DMS 273 (cell line): ENCODE measurements around the gene WDR93.
A peak's percentile ranks its signal among the peaks of the same experiment; 100 is the strongest.

Source experiments
- DNase-seq: peaks from one replicate; lab custom pipeline; 2025; ENCODE audit not compliant: unreplicated experiment; lab: John Stamatoyannopoulos, UW

Gene WDR93

DNA sequence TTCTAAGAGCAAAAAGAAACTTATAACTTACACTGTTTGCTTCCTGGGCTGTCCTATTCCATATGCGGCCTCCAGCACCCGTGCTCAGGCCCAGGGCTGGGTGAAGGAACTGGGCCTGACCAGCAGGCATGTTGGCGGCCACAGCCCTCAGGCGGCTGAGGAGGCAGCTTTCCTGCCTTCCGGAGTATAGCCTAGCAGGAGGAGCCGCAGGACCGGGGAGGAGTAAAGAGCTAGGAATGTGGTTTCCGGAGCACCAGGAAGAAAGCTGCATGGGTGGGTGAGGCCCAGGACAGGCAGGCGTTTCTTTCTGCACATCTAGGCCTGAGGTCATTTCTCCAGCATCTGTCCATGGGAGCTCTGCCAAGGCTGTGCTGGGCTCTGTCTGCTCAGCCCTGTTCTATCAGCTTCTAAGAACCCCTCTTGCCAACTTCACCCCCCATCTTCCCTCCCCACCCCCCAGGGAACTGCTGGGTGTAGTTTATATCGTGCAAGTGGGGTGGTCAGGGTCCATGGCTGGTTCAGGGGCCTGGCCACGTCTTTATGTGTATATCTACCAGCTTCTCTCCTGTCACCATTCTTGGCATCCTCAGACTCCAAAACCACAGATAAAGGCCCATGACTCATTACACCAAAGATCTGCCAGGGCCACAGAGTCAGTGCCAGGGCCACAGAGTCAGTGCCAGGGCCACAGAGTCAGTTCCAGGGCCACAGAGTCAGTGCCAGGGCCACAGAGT, 27.6 kb upstream of the WDR93 start:
- DNase-seq, result peak; percentile 78

DNA sequence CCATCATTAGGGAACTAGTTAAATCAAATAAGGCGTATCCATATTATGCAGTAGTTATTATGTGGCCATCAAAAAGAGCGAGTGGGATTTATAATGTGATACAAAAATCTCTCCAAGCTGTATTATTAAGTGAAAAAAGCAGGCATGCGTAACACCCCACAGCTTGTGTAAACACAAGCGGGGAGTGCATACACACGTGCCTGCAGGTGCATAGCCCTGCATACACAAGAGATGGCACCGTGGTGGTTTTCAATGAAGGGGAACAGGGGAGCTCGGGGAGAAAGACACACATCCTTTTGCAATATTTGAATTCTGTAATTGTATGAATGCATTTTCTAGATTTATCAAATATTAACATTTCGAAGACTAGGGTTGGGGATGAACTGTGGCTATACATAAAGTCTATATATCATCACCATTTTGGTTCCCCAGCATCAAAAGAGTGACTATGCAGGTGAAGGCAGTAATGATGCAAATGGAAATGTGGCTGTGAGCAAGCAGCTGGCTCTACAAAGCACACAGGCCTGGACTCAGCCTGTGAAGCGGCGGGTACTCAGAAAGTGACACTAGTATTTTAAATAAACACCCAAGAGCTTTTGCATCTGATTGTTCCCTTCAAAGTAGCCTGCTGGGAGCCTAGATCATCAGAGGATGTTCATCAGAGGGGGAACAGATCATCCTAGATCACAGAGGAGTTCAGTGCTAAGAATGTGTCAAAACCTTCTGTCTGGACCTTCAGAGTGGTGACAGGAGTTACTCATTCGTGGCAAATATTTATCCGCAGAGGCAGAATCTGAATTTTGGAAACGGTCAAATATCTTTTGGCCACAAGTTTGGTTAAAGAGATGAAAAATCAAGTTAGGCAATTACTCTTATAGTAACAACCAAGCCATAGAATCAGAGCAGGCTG, 25.9 kb upstream of the WDR93 start:
- peak; percentile 12 for DNase-seq

DNA sequence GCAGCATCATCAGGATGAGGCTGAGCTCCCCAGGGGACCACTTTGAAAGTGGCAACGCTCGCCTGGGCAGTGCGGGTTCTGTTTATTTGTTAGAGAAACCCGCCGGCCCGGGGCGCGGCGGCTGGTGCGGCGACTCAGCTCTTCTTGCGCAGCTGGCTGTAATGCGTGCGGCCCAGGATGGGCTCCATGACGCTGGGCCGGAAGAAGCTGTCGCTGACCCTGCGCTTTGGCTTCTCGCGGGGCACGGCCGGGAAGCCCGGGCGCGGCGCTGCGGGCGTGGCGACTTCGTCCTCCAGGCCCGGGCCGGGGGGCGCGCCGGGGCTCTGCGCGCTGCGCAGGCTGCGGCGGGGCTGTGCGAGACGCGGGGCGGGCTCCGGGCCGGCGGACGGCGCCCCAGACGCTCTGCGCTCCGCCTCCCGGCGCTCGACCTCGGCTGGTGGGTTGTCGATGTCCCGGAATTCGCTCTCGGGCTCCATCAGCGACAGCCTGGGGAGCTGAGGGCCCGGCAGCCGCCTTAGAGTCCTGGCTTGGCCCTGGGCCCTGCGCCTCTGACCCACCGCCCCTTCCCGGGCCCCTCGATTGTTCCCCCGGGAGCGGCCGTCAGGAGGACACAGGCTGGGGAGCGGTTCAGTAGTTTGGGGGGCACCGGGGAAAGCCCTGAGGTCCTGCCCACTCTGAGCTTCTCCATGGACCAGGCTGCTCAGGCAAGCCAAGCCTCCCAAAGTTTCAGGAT, 25.0 kb upstream of the WDR93 start:
- DNase-seq, result peak; percentile 69

DNA sequence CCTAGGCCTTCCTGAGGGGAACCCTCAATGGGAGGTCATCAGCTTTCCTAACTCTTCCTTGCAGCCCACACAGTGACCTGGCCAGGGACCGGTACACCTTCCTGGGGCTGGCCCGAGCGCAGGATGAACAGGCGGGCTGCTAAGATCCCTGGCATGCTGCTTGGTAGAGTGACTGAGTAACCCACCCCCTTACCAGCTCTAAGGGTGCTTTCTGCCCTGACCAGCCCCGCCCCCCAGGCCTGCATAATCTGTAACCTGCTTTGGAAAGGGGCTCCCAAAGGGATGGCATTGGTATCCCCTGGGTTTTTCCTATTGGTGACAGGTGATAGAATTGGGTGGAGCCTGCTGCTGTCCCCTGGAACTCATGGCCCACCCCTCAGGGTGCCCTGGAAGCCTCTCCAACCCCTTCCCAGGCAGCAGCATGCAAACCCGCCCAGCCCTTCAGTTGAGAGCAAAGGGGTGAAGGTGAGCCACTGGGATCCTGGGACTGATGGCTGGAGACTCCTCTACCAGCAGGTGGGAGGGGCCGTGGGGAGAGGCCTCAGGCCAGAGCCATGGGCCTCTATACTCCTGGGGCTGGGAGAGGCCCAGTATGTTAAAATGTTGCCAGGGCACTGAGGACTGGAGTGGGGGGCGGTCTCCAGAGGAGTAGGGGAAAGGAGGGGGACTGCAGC, 24.3 kb upstream of the WDR93 start:
- no peak for DNase-seq

DNA sequence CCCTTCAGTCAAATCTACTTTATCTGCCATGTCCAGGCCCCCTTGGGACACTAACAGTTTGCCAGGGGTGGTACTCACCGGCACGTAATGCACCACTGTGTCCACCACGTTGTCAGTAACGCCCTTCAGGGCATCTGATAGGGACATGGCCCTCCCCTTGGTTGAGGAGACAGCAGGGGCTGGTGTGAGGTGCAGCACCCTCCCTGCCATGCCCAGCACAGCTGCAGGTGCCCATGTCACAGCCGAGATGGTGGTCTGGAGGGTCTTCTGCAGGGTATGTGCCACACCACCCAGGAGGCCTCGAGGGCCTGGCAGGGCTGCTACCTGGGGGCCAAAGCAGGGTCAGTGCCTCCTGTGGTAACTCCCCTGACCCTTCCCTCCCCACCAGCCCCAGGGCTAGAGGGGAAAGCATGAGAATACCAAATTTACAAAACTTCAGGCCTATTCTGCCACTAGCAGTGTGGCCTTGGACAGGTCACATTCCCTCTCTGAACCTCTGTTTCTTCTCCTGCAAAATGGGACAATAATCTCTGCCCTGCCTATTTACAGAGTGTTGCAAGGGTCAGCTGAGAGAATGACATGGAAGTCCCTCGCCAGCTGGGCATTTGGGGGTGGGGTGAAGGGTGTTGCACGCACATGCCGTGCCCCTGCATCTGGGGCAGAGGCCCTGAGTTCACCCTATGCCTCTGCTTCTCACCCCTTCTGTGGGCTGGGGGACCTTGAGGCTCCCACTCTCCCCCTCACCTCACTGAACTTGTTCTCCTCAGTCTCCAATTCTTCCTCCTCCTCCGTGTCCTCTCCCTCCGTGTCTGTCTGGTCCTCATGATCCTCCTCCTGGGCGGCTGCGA, 23.5 kb upstream of the WDR93 start:
- no peak for DNase-seq

DNA sequence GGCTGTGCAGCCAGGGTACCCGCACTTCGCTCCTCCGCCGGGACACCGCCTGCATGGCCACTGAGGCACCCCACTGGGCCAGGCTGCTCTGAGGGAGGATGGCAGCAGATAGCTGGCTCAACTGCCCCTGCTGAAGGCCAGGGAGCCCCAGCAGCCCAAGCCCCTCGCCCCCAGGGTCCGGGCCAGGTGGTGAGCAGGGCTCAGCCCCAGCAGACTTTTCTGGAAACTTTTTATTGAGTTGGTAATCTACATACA, 23.0 kb upstream of the WDR93 start:
- no peak for DNase-seq

DNA sequence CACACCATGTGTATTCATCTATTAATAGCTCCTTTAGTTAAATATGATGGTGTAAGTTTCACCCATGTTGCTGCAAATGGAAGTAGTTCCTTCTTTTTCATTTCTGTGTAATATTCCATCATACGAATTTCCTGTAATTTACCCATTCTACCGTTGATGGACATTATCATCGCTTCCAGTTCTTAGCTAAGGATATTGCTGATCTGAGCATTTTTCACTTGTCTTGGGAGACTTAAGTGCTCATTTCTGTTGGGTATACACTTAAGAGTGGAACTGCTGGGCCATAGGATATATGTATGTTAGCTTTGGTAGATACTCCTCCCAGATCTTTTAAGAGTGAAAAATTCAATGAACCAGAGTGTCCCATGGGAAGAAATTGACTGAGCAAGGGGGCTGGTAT, 22.4 kb upstream of the WDR93 start:
- no peak for DNase-seq

DNA sequence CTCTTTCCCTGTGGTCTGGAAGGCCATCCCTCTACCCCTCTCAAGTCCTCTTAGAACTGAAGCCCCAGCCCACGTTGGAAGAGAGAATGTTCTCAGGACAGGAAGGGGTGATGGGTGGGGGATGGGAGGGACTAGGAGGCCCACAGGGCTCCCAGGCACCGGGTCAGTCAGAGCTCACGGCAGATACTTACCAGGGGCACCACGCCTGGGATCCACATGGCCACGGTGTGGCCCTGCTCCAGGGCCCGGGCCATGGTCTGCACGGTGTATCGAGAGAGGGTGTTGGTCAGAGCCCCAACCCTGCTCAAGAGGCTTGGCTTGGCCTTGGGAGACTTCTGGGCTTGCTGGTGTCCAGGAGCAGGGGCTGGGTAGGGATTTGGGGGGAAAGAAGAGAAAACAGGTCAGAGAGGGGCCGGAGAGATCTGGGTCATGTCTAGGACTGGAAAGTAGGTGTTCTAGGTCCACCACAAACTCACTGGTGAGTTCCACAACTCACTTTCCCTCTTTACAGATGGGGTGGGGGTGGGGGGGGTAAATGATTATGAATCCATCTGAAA, 21.2 kb upstream of the WDR93 start:
- DNase-seq, result no peak

DNA sequence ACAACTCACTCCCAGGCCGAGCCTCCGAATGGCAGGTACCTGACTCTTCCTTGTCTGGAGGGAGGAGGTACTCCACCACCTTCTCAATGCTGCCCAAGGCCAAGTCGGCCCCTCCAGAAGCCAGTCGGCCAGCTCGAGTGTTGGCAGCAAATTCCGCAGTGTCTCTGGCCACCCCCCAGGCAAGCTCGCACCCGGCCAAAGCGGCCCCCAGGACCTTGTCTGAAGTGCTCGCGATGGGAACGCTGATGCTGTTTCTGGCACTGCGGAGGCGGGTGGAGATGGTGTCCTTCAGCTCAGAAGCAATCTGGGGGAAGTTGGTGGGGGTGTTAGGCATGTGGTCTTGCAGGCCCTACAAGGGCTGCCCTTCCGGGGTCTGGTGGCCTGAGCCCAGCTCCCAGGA, 20.7 kb upstream of the WDR93 start:
- DNase-seq, result no peak

DNA sequence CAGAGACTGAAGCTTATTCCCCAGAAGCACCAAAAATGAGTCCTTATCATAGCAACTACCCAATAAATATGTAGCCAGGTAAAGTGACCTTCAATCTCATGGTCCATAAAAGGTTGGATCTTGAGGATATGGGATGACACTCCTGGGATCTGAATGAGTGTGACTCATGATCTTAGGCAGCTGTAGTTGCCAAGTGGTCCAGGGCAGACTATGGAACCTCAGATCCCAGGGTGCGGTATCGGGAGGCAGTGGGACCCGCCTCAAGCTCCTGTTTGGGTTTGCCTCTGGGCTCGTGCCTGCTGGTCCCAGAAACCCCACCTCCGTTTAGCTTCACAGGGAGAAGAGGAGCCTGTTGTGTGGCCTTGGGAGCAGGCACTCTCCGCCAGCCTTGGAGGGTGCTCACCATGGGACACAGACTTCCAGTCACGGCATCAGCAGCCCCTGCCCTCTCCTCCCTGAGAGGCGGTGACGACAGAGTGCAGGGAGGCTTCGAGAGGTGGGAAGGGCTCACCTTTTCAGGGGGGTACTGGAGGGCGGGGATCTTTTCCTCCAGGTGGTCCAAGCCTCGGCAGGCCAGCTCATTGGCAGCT, 19.5 kb upstream of the WDR93 start:
- DNase-seq, result no peak

DNA sequence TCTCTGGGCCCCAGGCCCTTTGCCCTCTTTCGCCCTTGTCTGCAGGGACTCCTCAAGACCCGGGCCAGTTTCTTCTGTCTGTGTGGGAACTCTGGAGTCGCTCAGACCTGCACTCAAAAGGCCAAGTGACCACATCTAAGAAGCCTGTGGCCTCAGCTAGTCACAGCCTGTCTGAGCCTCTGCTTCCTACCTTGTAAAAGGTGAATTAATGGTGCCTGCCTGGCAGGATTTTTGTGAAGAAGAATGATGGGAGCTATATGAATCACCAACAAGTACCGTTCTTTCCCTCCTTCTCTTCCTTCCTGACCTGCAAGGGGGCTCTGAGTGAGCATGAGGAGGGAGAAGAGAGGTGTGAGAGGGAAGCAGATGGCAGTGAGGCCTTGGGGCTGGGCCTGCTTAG, 18.9 kb upstream of the WDR93 start:
- no peak for DNase-seq

DNA sequence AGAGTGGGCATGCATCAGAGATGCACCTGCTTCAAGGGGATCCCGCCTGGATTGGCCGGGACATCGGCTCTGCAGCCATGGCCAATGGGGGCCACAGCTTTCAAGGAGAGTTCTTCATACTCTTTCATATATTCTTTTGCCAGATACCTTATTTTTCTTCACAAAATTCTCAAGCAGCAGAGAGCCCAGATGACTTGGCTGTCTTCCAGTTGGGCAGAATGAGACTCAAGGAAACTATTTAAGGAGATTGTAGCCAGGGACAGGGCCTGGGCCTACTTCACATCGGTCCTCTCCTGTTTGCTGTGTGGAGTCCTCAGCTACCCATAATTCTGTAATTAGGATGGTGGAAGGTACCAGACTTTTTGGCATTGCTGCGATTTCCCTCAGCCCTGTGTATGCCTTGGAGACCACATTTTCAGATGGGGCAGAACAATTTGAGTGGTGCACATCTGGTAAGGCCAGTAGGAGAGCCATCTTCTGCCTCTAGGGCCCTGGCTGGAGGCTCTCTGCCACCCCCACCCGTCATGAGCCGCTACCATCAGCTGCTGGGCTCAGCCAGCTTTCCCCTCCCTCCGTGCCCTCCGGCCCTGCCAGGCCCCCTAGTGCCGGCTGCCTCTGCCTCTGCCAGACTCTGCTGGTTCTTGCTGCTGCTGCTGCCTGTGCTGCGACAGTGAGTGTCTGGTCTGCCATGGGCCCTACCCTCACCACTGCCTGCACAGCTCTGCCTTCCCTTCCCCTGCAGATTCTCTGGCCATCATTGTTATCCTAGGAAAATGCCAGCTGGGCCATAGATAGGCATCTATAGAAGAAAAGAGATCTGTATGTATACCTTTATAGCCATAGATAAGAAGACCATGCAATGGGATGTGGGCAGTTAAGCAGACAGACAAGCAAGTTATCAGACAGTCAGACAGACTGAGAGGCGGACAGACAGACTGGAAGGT, 18.1 kb upstream of the WDR93 start:
- DNase-seq, result peak; percentile 9

DNA sequence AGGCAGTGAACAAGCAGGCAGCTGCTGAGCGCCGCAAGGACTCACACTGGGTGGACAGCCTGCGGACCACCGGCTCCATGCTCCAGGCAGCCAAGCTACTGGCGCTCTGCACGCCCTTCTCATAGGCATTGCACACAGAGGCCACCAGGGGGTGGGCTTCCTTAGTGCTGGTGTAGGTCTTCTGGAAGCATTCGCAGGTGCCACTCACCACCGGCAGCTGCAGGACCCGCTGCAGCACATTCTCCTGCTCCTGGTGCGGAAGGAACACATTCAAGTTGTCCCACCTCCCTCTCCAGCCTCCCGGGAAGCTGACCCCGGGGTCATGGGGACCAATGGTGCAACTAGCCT, 17.5 kb upstream of the WDR93 start:
- DNase-seq, result peak; percentile 44

DNA sequence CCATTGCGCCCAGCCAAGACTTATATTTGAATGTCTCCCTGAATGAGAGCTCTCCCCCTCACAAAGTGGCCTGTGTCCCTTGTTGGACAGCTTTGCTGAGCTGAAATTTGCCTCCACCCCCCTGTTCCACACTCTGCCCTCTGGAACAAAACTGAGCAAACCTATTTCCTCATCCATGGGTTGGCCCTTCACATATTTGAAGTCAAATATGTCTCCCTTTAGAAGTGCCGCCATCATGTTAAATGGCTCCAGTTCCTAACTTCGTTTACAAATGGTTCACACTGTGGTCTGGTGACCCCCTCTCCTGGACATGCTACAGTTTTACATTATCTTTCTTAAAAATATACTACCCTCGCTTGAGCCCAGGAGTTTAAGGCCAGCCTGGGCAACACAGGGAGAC, 16.1 kb upstream of the WDR93 start:
- DNase-seq, result no peak

DNA sequence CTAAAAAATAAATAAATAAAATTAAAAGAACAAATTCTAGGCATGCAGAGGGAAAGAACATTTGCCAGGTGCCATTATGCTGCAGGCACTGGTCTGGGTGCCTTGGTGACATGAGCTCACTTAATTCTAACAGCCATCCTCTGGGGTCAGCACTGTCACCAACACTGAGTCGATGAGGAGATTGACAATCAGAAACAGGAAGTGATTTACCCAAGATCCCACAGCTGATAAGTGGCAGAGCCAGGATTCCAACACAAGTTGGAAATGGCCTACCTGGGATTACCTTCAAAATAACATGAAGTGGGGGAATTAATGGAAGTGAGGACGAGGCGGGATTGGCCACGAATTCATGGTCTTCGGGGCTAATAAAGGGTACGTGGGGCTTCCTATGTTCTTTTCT, 15.0 kb upstream of the WDR93 start:
- no peak for DNase-seq

DNA sequence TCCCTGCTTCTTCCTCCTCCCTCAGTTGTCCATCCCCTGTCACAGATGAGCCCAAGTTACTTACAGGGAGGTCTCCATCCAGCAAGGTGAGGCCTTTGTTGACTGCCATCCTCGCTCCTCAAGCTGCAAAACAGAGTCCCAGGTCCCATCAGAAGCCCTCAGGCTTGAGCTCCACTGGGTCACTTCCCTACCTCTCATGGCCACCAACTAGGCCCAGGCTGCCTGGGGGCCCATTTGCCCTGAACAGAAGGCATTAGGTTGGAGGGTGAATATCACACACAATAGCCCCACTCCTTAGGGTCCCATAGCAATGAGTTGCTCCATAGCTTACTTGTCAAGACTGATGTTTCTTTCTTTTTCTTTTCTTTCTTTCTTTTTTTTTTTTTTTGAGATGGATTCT, 13.2 kb upstream of the WDR93 start:
- no peak for DNase-seq

DNA sequence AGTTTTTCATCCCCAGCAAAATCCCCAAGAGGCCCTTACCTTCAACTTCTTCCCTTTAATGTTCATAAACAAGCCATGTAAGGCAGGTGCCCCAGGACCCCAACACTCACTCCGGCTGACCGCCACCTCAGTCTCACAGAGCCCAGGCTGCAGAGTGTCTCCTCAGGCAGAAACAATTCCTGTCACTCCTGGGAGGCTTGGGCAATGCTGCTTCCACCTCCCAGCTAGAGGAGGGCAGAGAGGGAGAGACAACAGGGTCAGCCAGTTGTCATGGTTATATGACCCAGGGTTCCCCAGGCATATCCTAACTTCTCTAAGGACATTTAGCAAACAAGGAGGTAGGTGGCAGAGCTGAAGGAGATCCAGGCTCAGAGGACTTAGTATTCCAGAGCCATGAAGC, 11.4 kb upstream of the WDR93 start, which contains the start of gene PLIN1:
TSS of gene PLIN1 (minus strand) at position 156 of the 400 bp plus-strand sequence. CDS start 1,878 bp downstream, outside the sequence.
- no peak for DNase-seq

DNA sequence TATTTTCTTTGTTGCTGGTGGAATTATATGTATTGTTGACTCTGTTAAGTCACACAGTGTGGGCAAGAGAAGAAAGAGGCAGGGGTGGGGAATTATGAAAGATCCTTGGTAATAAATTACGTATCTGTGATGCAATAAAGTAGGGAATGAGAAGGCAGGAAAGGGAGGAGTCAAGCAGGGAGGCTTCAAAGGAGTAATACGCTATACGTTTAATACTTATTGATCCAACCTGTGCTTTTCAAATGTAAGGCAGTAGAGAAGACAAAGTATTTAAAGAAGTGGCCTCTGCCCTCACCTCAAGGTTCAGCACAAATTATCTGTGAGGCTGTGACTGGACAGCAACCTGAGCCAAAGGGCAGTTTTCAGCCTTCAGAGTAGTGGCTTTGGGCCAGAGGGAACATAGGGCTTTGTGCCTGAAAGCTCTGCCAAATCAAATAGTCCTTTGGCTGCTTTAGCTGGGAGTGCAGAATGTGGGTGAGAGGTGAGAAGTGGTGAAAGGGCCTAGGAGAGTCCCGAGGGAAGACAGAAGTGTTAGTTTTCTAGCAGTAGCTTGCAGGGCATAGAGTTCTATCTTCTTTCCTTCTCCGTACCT, 10.2 kb upstream of the WDR93 start:
- peak; percentile 23 for DNase-seq
